Measurements from ENCODE around the gene DEPP1. TPM values are rescaled to one million over a fixed set of nuclear protein-coding genes. Genes with fewer than 3 reads are reported as not detected.

The DEPP1 gene
- total and polyA plus RNA-seq, 2 donors (not counting 1 experiment from before 2014, with no cell fraction given): not detected

DNA sequence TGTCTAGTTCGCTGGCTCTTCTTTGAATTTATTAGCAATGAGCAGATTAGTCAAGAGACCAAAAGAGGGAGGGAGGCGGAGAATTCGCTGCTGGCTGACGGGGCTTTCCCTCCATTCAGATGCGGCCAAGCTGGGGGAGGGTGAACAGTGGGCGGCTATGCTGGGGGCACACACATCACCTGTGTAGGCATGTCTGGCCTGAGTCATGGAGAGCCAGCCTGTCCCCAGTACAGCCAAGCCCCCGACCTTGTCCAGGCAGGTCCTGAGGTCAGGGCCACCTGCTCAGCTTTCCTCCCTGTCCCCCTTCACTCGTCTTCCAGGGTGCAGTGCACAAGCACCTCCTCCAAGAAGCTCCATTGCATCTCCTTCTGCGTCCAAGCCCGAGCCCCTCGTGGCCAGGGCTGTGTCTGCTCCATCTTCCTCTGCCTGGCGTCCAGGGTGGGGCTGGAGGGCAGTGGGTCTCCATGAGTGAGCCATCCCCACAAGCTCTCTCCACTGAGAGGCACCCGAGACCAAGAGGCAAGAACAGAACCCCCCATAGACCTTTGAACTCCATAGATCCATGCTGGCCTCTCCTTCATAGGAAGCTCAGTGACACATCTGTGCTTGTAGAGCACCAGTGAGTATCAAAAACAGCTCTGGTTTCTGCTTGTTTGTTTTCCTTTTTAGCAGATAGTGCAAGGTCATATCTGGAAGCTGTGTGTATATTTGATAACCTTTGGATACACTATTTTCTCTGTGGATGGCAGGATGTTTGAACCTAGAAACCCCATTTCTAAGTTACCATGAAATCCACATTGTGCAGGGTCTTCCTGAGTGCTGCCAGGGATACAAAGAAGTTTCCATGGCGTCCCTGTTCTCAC lies 1.9 kb upstream of the DEPP1 start:
- H3K79me2 ChIP-seq (ENCODE audit: control insufficient read depth, insufficient read depth, low read length): no peaks in the 10 kb centered on the region
- no peak overlapping the region for H2AFZ ChIP-seq (ENCODE audit: insufficient read depth, low read depth, low read length, poor library complexity, severe bottlenecking)
- H3K36me3 ChIP-seq (replicated peaks in 1 of 2; ENCODE audit: control extremely low read depth in 1 of 2, control insufficient read depth in 1 of 2, extremely low read depth in 1 of 2, insufficient read depth in 2 of 2, low read length in 1 of 2): no peaks in the 10 kb centered on the region
- TF ChIP-seq, protein P1, sequence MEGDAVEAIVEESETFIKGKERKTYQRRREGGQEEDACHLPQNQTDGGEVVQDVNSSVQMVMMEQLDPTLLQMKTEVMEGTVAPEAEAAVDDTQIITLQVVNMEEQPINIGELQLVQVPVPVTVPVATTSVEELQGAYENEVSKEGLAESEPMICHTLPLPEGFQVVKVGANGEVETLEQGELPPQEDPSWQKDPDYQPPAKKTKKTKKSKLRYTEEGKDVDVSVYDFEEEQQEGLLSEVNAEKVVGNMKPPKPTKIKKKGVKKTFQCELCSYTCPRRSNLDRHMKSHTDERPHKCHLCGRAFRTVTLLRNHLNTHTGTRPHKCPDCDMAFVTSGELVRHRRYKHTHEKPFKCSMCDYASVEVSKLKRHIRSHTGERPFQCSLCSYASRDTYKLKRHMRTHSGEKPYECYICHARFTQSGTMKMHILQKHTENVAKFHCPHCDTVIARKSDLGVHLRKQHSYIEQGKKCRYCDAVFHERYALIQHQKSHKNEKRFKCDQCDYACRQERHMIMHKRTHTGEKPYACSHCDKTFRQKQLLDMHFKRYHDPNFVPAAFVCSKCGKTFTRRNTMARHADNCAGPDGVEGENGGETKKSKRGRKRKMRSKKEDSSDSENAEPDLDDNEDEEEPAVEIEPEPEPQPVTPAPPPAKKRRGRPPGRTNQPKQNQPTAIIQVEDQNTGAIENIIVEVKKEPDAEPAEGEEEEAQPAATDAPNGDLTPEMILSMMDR (IDR thresholded peaks at IDR 0.05): no peak
- TF ChIP-seq EZH2 (IDR thresholded peaks at IDR 0.05; ENCODE audit: borderline replicate concordance, insufficient read depth, low read depth, low read length, poor library complexity, severe bottlenecking): no peak
- intact Hi-C loops (cut with micrococcal nuclease): no loop called here
- no peak overlapping the region for H3K9ac ChIP-seq (ENCODE audit: low read length)
- ATAC-seq (ENCODE audit: low read depth) (no peak), DNase-seq (no peak)
- no peaks in the 10 kb centered on the region for H3K9me3 ChIP-seq (ENCODE audit: control extremely low read depth in 1 of 3, control insufficient read depth in 2 of 3, insufficient read depth in 1 of 3, low read length in 2 of 3)
- Mint-ChIP-seq H3K4me3 (no peak overlapping the region), H3K4me1 (peaks cover 2% of the 10 kb centered on the region), H3K27ac (no peak overlapping the region), H3K9me3 (ENCODE audit: insufficient read depth) (no peaks in the 10 kb centered on the region), H3K27me3 (no peaks in the 10 kb centered on the region)
- ChIA-PET CTCF (interaction anchor here (9.0 kb wide), 1 partner anchor 48 kb away, joined by 93 read pairs; no protein-coding TSS in a partner anchor), POLR2A (no interaction called here)
- H4K20me1 ChIP-seq (ENCODE audit: control insufficient read depth, insufficient read depth, low read length, poor library complexity, severe bottlenecking): no peaks in the 10 kb centered on the region
- H3K27me3 ChIP-seq (replicated peaks in 1 of 4; ENCODE audit: control extremely low read depth in 1 of 4, control insufficient read depth in 3 of 4, insufficient read depth in 4 of 4, low read length in 3 of 4): peaks cover 0 to 8% (median 0%) of the 10 kb centered on the region in 4 experiments
- no peak overlapping the region for H3K27ac ChIP-seq (ENCODE audit: low read length in 2 of 2)
- peaks cover 0 to 8% of the 10 kb centered on the region in 2 donors for H3K4me1 ChIP-seq (ENCODE audit: control insufficient read depth in 2 of 2, insufficient read depth in 2 of 2, low read length in 2 of 2)
- H3K4me3 ChIP-seq (ENCODE audit: control extremely low read depth in 1 of 5, extremely low read depth in 1 of 5, insufficient read depth in 1 of 5, low read depth in 2 of 5, low read length in 4 of 5): no peak overlapping the region
- no peak overlapping the region for H3K4me2 ChIP-seq (replicated peaks; ENCODE audit: low read depth, low read length, poor library complexity, severe bottlenecking)
- 76% methylated on average over 4 of the region's 14 CpGs for WGBS (ENCODE audit: insufficient coverage)
